AG04450 (cell line): ENCODE results near the gene MSX2. TPM values are rescaled to one million over a fixed set of nuclear protein-coding genes. Genes with fewer than 3 reads are reported as not detected.

Experiments used
- CTCF ChIA-PET: fragments of 300-600, 350-600 bp; formaldehyde crosslinking; extraction: SDS; loops from one replicate; lab custom pipeline; 2022; ENCODE audit warnings: antibody characterized with exemption, inconsistent platforms; lab: Charles Lee
- POLR2A ChIA-PET: fragments of 350-600 bp; formaldehyde crosslinking; extraction: SDS; loops from one replicate; lab custom pipeline; 2021; ENCODE audit warnings: antibody characterized with exemption, inconsistent platforms; lab: Yijun Ruan, JAX
- DNase-seq: peaks from one replicate; pipeline ENCODE4 v3.0.0-alpha.2; 2011; ENCODE audit warnings: low read depth, low spot score
- H3K27ac ChIP-seq: one replicate; pipeline ENCODE4 v1.5.1; 2012; ENCODE audit warnings: low read depth, low read length, control low read depth
- H3K27me3 ChIP-seq: one replicate; pipeline ENCODE4 v1.6.0; 2012; ENCODE audit warnings: low read length; ENCODE audit not compliant: control insufficient read depth, insufficient read depth
- H3K4me3 ChIP-seq: 2 replicates; pipeline ENCODE4 v1.5.1; 2011; ENCODE audit warnings: mild to moderate bottlenecking, low read depth, low read length, control low read depth
- H3K9me3 ChIP-seq: 2 replicates; pipeline ENCODE4 v1.5.1; 2012; ENCODE audit warnings: low read length; ENCODE audit not compliant: control insufficient read depth, insufficient read depth
- CTCF ChIP-seq: IDR thresholded peaks from 2 replicates; pipeline ENCODE4 v1.5.1; 2011; ENCODE audit warnings: low read depth, low read length, control low read depth, inconsistent platforms
- polyA plus RNA-seq: library from polyadenylated mRNA; depleted of rRNA; stranded (reverse); fragments of >200 nt; gene quantifications from 2 replicates; pipeline ENCODE4 v1.2.3, GENCODE V29; 2011

MSX2 gene
- polyA plus RNA-seq, 1 experiment = 7.2 TPM

GRCh38 chr5:174727794-174728680, 3.7 kb downstream of the MSX2 start:
- no peak overlapping the region for H3K4me3 ChIP-seq
- ChIA-PET POLR2A (no interaction called here), CTCF (interaction anchor here (0.8 to 4.7 kb wide), 4 partner anchors 8 to 308 kb away, joined by 4 to 32 read pairs (median 4); no protein-coding TSS in a partner anchor)
- H3K27ac ChIP-seq = no peak overlapping the region
- peaks cover 34% of the 10 kb centered on the region for H3K27me3 ChIP-seq
- no peak for TF ChIP-seq CTCF
- H3K9me3 ChIP-seq = peaks cover 11% of the 10 kb centered on the region
- no peak for DNase-seq

- Histone ChIP-seq H3K4me3 (no peak overlapping the region), H3K9me3 (peaks cover 11% of the 10 kb centered on the region), H3K27ac (no peak overlapping the region), H3K27me3 (peaks cover 30% of the 10 kb centered on the region)
- CTCF ChIA-PET = interaction anchor here (4.7 kb wide), 1 partner anchor 310 kb away, joined by 32 read pairs; no protein-coding TSS in a partner anchor
- TF ChIP-seq CTCF = no peak
- DNase-seq = no peak
- POLR2A ChIA-PET = no interaction called here
These were observed 4.8 kb downstream of the MSX2 start for GRCh38 chr5:174729075-174729680.

- Histone ChIP-seq H3K27ac (no peak overlapping the region), H3K27me3 (peaks cover 46% of the 10 kb centered on the region), H3K4me3 (no peak overlapping the region), H3K9me3 (peaks cover 15% of the 10 kb centered on the region)
- TF ChIP-seq CTCF = no peak
- ChIA-PET POLR2A (no interaction called here), CTCF (interaction anchor here (2.1 kb wide), 1 partner anchor 312 kb away, joined by 13 read pairs; no protein-coding TSS in a partner anchor)
- DNase-seq = no peak
These were observed 7.0 kb downstream of the MSX2 start for GRCh38 chr5:174731214-174732035.

GRCh38 chr5:174732036-174733020, 7.9 kb downstream of the MSX2 start:
- no peak for DNase-seq
- ChIA-PET CTCF (interaction anchor here (0.6 to 2.1 kb wide), 2 partner anchors 8 to 313 kb away, joined by 7 to 13 read pairs; partner anchors contain the start of gene MSX2), POLR2A (no interaction called here)
- no peak for TF ChIP-seq CTCF
- Histone ChIP-seq H3K4me3 (no peak overlapping the region), H3K9me3 (peaks cover 15% of the 10 kb centered on the region), H3K27ac (no peak overlapping the region), H3K27me3 (peaks cover 46% of the 10 kb centered on the region)
